GM19328 (cell line): ENCODE results near the gene CLINT1.

Experiments used
- ATAC-seq: cut with Tn5 transposase; IDR thresholded peaks from one replicate; pipeline ENCODE4 v1.9.1; 2021; ENCODE audit warnings: mild to moderate bottlenecking, moderate library complexity; ENCODE audit not compliant: unreplicated experiment

Gene CLINT1

DNA sequence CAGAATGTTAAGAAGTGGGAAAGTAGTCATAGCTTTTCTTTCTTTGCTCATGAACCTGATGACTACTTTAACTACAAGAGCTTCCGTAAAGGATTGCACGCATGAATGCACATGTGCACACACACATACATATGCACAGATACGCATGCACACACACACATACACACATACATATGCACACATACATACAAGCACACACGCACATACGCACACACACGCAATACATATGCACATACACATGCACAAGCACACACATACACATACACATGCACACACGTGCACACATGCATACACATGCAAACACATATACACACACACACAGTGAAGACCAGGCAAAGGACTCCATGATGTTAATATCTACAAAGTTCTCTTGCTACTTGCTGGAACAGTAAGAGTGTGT is 92.5 kb downstream of the CLINT1 start:
- ATAC-seq = no peak

DNA sequence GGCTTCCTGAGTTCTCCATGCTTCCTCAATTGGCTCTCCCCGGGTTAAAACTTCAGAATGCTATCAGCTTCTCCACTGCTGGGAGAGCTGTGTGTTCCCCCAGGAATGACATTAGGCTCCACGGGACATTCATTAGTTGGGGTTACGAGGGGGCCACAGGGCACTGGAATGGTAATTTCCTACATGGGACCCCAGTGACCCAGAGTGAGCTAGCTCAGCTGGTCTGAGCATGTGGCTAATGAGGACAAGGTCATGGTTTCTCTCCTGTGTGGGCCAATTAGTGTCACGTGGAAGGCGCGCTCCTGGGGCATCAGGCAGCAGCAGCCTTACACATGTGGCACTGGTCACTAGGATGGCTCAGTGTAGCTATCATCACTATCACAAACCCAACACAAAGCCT is 94.4 kb downstream of the CLINT1 start:
- no peak for ATAC-seq

GRCh38 chr5:157761690-157762621 is 97.0 kb downstream of the CLINT1 start:
- ATAC-seq = no peak

DNA sequence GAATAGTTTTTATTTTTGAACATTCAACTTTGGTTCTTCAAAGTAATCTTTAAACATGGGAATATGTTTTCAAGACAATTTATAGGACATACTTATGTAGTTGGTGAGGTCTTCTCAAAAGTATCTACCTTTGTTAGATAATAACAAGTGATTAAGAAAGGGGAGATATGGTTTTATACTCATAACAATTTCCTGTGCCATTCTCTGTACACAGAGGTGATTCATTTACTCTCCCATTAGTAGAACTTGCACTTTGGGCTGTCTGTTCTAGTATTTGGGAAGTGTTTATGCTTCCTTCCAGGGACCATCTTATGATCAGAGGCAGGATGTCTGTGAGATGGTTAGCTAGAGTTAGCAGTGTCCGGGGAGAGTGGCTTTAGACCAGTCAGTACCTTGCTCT is 100.2 kb downstream of the CLINT1 start:
- no peak for ATAC-seq

DNA sequence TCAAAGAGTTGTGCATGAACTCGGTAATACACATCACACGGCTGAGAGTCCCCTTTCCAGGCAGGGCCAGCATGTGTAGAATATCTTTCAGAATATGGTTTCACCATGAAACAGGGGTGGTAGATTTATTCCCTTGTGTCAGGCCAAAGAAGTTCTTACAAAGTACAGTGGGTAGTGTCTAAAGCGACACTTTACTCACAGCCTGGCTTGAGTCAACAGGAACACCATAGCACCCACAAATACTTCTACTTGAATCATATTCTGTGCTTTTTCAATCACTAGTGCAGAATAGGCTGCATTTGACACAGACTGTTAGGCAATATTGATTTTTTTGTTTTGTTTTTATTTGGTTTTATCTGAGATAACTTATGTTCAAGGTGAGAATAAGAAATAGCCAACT is 102.8 kb downstream of the CLINT1 start:
- ATAC-seq = no peak

DNA sequence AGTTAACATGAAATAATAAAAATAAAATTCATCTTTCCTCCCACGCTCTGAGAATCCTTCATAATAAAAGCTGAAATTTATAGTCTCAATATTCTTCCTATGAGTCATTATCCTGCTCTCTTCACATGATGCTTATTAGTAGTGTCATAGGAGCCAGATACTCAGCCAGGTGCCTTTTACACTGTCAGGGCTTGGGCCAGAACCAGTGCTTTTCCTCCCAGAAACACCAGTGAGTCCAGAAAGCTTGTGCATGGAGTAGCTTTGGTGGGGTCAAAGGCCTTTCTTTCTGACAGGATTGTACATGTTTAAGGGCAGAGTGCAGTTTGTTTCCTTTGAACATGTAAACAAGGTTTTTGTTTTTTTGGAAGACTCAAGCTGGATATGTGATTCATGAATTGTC is 108.6 kb downstream of the CLINT1 start:
- ATAC-seq = no peak

GRCh38 chr5:157749462-157749799 is 109.5 kb downstream of the CLINT1 start:
- ATAC-seq = no peak

GRCh38 chr5:157748760-157749461 is 110.0 kb downstream of the CLINT1 start:
- ATAC-seq = no peak

DNA sequence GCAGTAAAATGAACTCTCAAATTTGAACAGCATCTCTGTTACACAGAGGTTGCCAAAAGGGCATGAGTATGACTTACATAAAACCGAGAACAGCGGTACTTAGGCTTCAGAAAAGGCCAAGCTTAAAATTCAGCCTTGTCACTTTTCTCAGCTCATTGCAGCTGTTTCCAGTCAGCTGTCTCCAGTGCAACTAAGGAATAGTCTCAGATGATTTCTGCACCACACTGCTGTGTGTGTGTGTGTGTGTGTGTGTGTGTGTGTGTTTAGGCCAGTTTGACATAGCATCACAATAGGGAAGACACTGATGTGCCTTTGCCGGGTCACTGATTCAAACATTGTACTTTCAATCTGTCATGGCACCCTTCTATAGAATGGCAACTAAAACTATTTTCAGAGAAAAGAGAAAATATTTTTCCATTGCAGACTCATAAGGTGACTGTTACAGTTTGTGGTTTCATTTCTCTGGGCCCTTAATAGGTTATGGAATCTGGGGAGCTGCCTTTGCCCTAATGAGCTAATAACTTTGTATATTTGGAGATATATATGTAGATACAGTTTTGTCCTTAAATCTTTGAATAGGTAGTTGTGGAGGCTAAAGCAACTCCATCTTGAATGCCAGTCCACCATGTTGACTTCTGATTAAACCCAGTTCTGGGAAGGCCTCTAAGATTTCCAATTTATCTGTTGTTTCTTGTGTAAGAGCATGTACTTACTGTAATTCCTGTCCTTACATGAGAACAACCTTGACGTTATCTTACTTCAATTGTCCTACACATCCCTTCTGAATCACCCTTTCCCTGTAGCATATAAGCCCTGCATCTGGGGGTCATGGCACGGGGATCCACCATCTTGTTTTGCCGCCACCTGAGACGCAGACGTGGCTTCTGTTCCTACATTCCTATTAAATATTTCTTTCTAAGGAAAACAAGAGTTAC is 110.9 kb downstream of the CLINT1 start:
- no peak for ATAC-seq

DNA sequence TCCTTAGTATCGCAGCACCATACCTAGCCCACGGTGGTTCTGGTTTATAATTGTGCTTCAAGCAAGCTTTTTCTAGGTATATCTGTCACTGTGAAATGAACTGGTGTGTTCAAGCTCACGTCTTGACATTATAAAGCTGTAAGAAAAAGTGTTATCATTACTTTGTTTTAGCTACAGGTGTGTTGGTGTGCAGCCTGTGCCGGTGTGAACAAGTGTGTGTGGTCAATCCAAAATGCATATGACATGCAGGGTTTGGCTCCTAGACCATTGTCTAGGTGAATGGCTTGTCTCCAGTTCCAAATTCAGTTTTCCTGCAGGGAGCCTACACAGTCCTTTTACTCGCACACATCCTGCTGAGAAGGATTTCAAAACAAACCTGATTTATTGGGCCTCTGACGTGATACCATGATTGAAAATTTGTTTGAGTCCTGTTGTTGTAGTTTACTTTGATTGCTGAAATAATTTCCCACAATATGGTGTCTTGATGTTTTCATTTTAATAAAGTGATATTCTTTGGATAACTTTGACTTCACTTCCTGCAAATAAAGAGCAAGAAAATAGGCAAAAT is 111.7 kb downstream of the CLINT1 start:
- ATAC-seq = no peak

- ATAC-seq = no peak
These were observed 113.9 kb downstream of the CLINT1 start for GRCh38 chr5:157745041-157745456.

GRCh38 chr5:157744051-157745011 is 114.6 kb downstream of the CLINT1 start:
- ATAC-seq = peak; percentile 29

GRCh38 chr5:157743163-157744050 is 115.5 kb downstream of the CLINT1 start, which contains the start of gene LSM11:
TSS of gene LSM11 (plus strand) at chr5:157743712. CDS start at chr5:157743751, 39 bp downstream.
- peak; percentile 88 for ATAC-seq

- no peak for ATAC-seq
These were observed 117.8 kb downstream of the CLINT1 start for GRCh38 chr5:157741131-157741530.

GRCh38 chr5:157740229-157740610 is 118.7 kb downstream of the CLINT1 start:
- ATAC-seq = no peak

DNA sequence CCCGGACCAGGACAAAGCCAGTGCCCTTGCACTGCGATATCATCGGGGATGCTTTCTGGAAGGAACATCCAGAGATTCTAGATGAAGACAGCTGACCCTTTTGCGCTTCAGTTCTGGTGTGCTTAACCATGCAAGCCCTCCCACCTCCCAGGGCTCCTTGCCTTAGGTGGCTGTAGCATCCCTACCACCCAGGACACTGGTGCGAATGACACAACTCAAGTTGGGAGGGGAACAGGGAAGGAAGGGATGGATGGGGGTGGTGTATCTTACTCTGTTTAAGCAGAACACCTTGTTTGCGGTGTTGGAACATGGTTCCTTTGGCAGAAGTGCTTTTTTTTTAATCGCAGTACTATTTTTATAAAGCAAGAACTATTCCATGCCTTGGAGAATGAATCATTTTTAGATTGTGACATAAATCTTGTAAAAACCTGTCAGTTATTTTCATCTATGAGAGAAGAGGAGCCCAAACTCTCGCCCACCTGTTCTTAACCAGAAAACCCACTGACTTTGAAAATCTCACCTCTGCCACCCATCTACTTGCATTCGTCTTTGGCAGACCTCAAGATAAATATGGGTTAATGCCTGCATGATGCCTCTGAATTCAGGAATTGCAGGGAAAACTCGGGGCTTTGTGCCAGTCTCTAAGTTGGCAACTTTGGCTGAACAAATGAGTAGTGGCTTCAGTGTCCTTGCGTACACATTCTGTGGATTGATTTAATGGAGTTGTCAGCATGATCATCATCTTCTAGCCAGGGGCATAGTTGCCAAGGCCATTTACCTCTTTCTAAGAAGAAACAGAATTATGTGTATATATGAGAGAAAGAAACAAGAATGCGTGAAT is 119.3 kb downstream of the CLINT1 start:
- ATAC-seq = no peak

GRCh38 chr5:157735991-157736390 is 123.0 kb downstream of the CLINT1 start:
- ATAC-seq = no peak
